Stimulated activated CD4-positive, alpha-beta T cell treated with anti-CD3 and anti-CD28 coated beads, TNF-alpha, amount 100 ng/mL, for 48 hours (primary cell): Measurements from ENCODE around the gene MCC.

ENCODE experiments used
- DNase-seq, 3 donors: peaks; one replicate each; pipeline ENCODE4 v3.0.0-alpha.2; 2020; ENCODE audit warnings: low read depth in 3 of 3

MCC gene

GRCh38 chr5:113150221-113150620, 338.0 kb downstream of the MCC start:
- no peak for DNase-seq

- no peak for DNase-seq
Observed at GRCh38 chr5:113147537-113147936, 340.7 kb downstream of the MCC start.

- DNase-seq, result no peak
Observed at GRCh38 chr5:113147101-113147508, 341.1 kb downstream of the MCC start.

- no peak for DNase-seq
Observed at GRCh38 chr5:113145757-113146387, 342.4 kb downstream of the MCC start.

GRCh38 chr5:113142186-113142585, 346.1 kb downstream of the MCC start:
- DNase-seq, result no peak

GRCh38 chr5:113140837-113141671, 347.2 kb downstream of the MCC start:
- DNase-seq, result no peak

- no peak for DNase-seq
Observed at GRCh38 chr5:113133211-113133975, 354.9 kb downstream of the MCC start.

GRCh38 chr5:113132564-113132963, 355.7 kb downstream of the MCC start:
- DNase-seq, result no peak

GRCh38 chr5:113128641-113129330, 359.5 kb downstream of the MCC start:
- DNase-seq, result no peak

- DNase-seq, result no peak
Observed at GRCh38 chr5:113128082-113128481, 360.2 kb downstream of the MCC start.

GRCh38 chr5:113127021-113127420, 361.2 kb downstream of the MCC start:
- no peak for DNase-seq

GRCh38 chr5:113125371-113125770, 362.9 kb downstream of the MCC start:
- no peak for DNase-seq

- no peak for DNase-seq
Observed at GRCh38 chr5:113124914-113125313, 363.3 kb downstream of the MCC start.

- no peak for DNase-seq
Observed at GRCh38 chr5:113124265-113124664, 364.0 kb downstream of the MCC start.

- DNase-seq, result no peak
Observed at GRCh38 chr5:113123618-113124017, 364.6 kb downstream of the MCC start.

- DNase-seq, result no peak
Observed at GRCh38 chr5:113122053-113122452, 366.2 kb downstream of the MCC start.

- DNase-seq, result no peak
Observed at GRCh38 chr5:113119246-113119924, 368.9 kb downstream of the MCC start.

- no peak for DNase-seq
Observed at GRCh38 chr5:113118765-113119164, 369.5 kb downstream of the MCC start.

- DNase-seq, result no peak
Observed at GRCh38 chr5:113118298-113118697, 370.0 kb downstream of the MCC start.

- DNase-seq, result no peak
Observed at GRCh38 chr5:113117543-113118115, 370.6 kb downstream of the MCC start.

GRCh38 chr5:113115956-113116355, 372.3 kb downstream of the MCC start:
- DNase-seq, result no peak
